HK-2 (cell line): Measurements from ENCODE around the gene GPR82.
"Not testable (repeated sequence)": the region's sequence is repeated elsewhere in the genome, so short reads cannot be mapped to it uniquely, and the experiment has no call there.

ENCODE experiments used
- DNase-seq: peaks from one replicate; pipeline ENCODE4 v3.0.0-alpha.2; 2018; ENCODE audit not compliant: unreplicated experiment

The GPR82 gene

GRCh38 chrX:41718481-41719235 is 5.3 kb upstream of the GPR82 start:
- no peak for DNase-seq

- DNase-seq, result not testable (repeated sequence)
Measured at GRCh38 chrX:41719610-41720009, 4.4 kb upstream of the GPR82 start.

DNA sequence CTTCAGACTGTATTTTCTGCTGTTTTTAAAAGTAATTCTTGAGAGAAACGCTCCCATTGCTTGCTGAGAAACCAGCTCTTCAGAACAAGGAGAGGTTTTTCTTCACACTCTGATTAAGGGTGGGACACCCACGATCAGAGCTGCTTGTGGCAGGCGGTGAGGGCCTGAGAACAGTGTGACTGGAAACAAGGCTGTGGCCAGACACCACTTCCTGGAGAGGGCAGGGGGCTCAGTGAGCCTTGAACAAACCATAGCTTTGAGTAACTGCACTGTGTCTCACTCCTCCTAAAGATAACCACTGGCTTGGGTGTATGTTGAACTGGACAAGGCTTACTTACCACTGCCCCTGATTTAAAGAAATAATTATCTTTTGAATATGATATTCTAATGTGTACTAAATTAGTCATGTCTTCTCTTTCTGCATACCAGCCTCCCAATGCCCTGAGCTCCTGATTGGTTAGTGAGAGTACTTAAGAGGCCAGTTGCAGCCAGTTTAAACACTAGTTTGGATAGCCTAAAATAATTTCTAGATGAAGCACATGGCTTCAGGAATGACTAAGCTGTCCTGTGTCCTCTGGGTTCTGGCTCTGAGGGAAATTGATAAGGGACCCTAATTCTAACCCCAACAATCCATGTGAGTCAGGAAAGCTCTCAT is 3.7 kb upstream of the GPR82 start:
- no peak for DNase-seq

GRCh38 chrX:41721590-41721989 is 2.4 kb upstream of the GPR82 start:
- DNase-seq, result no peak

GRCh38 chrX:41722214-41722613 is 1.8 kb upstream of the GPR82 start:
- DNase-seq, result no peak

- no peak for DNase-seq
Measured at GRCh38 chrX:41722816-41723618, 964 bp upstream of the GPR82 start.

- no peak for DNase-seq
Measured at GRCh38 chrX:41728125-41728524, 4.1 kb downstream of the GPR82 start.

GRCh38 chrX:41730081-41730480 is 6.1 kb downstream of the GPR82 start:
- no peak for DNase-seq

DNA sequence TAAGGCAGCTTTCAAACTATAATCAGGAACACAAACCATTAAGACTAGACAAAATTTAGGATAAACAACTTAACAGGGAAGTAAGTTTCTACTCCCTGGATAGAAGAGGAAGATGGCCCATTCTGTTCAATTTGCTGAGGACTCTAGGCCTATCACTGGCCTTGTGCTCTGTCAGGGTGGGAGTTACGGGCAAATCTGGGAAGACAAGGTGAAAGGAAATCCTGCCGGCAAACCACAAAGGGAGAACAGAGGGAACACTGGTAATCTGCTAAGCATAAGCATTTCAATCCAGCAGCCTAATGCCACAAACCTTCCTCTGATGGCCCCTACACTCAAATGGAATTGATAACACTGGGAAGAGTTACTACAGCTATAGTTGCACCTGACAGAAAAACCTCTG is 8.3 kb downstream of the GPR82 start:
- DNase-seq, result no peak

DNA sequence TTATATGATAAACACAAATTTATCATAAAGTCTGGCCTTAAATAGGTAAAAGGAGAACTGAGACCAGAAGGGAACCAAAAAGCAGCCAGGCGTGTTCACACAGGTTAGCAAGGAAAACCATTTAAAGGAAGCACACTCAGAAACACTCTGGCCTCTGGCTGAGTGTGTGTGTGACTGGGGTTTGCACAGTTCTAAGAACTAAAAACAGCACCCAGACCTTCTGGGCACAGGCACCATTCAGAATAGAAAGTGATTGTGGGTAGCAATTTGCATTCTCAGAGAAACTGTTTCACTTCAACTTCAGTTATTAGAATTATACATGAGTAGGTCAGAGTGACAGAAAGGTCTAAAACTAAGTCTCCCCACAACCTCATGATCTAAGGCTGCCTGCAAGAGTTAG is 10.0 kb downstream of the GPR82 start:
- DNase-seq, result no peak

DNA sequence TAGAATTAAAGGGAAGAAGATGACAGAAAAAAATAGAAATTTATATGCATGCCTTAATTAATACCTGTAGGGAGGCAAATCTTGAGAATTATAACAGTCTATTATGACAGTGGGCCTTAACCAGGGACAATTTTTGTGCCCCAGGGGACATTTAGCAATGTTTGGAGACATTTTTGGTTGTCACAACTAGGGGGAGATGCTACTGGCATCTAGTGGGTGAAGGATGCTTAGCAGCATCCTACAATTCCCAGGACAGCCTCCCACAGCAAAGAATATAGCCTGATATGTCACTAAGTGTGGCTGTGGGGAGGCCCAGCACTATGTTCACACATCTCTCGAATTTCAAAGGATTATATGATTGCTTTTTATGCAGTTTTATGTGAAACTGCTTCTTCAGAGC is 10.5 kb downstream of the GPR82 start:
- DNase-seq, result no peak

- DNase-seq, result no peak
Measured at GRCh38 chrX:41737065-41737464, 13.1 kb downstream of the GPR82 start.

DNA sequence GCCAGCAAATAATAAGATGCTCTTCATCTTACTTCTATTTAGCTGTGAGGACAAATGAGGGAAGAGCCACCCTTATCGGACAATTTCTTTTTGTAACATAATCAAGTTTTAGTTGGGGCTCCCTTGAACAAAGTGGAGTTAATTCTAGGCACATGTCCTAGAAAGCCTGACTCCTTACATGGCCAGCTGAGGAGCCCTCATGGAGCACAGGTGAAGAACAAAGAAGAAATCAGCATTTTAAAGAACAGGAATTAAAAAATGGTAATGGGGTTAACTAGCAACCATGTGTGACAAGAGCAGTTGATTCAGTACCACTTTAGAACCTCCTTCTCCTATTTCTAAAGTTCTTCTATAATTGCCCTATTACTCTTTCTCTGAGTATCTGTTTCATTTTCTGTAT is 15.9 kb downstream of the GPR82 start:
- DNase-seq, result no peak

GRCh38 chrX:41750716-41751115 is 26.7 kb downstream of the GPR82 start:
- no peak for DNase-seq

GRCh38 chrX:41758401-41758800 is 34.4 kb downstream of the GPR82 start:
- no peak for DNase-seq

GRCh38 chrX:41759817-41760216 is 35.8 kb downstream of the GPR82 start:
- DNase-seq, result no peak

GRCh38 chrX:41761169-41761568 is 37.2 kb downstream of the GPR82 start:
- DNase-seq, result no peak

DNA sequence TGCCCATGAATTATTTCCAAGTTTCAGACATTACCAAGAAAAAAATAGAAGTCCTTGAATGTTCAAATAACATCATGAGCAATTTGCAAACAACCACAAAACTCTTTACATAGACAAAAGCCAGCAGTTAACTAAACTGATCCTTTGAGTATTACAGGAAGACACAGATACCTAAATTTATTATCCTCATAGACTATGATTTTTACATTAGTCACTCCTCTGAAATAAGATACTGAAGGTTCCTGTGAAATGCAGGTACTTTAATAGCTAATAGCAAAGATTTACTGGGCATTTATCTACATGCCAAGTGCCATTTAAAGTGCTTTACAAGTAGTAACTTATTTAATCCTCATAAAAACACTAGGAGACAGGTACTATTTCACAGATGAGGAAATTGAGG is 37.7 kb downstream of the GPR82 start:
- DNase-seq, result no peak

DNA sequence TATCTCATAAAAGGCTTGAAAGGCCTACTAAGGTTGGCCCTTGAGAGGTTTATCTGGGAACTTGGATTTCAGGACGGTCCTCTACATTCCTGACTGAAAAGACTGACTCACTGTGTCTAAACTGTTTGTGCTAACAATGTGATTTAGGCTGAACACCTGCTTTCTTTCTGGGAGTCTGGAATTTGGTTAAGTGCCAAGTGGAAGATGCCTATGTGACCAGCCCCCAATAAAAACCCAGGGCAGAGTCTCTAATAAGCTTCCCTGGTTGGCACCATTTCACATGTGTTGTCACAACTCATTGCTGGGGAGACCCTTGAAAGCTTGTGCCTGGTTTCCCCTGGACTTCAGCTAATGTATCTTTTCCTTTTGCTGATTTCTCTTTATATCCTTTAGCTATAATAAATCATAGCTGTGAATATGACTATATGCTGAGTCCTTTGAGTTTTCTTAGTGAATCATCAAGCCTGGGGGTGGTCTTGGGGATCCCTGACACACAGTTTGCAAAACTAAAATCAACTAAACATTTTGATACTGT is 55.1 kb downstream of the GPR82 start:
- DNase-seq, result peak; percentile 16
